Measurements from ENCODE around the gene A2M. TPM values are rescaled to one million over a fixed set of nuclear protein-coding genes. Genes with fewer than 3 reads are reported as not detected.

The A2M gene
- total RNA-seq, 3 donors from 2014 or later: 276 to 457 (median 281) TPM

DNA sequence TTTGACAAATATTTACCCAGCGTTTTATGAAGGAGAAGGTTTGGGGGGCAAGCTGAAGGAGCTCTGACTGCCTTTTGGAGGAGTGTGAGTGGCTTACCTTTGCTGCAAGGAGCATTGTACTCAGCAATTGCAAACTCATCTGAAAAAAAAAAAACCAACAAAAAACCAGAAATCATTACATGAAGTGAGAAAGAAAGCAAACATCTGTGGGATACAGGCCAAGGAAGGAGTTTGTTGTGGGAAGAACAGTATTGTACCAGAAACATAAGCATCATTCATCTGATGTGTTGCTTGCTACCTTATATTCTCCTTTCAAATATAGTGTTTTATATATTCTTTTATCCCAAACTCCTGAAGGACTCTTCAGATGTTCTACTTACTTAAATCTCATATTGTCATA lies 47.6 kb downstream of the A2M start:
- peaks cover 9% of the 10 kb centered on the region for H3K36me3 ChIP-seq

DNA sequence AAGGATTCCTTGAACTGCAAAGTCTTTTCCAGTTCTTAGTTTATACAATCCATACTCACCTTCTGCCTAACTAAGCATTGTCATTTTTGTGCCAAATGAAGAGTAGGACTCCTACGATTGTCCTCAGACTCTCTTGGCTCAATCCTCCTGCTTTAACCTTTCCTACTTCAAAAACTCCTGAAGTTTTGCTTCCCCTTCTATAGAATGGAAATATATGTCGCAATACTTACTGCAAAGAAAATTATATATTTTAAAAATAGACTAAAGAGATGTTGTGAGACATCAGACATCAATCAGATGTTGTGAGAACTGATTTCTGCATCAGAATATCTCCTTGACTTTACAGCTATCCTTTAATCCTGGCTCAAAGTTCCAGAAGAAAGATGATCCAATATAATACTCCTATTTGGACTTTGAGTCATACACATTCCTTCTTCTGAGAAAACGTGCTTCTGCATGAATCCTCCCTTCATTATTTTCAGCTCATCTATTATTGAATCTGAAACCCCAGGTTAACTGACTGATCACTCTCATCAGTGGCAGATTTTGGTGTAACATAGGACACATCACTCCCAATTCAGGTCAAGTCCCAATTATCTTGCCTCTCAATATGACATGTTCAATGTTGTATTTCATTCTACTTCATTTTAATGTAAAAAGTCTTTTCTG lies 48.8 kb downstream of the A2M start:
- Histone ChIP-seq H3K27me3 (no peaks in the 10 kb centered on the region), H3K27ac (no peak overlapping the region), H3K36me3 (no peaks in the 10 kb centered on the region), H3K4me3 (no peak overlapping the region), H3K4me1 (peaks cover 4 to 10% of the 10 kb centered on the region in 2 donors), H3K9me3 (no peaks in the 10 kb centered on the region)
- TF ChIP-seq, protein P1, sequence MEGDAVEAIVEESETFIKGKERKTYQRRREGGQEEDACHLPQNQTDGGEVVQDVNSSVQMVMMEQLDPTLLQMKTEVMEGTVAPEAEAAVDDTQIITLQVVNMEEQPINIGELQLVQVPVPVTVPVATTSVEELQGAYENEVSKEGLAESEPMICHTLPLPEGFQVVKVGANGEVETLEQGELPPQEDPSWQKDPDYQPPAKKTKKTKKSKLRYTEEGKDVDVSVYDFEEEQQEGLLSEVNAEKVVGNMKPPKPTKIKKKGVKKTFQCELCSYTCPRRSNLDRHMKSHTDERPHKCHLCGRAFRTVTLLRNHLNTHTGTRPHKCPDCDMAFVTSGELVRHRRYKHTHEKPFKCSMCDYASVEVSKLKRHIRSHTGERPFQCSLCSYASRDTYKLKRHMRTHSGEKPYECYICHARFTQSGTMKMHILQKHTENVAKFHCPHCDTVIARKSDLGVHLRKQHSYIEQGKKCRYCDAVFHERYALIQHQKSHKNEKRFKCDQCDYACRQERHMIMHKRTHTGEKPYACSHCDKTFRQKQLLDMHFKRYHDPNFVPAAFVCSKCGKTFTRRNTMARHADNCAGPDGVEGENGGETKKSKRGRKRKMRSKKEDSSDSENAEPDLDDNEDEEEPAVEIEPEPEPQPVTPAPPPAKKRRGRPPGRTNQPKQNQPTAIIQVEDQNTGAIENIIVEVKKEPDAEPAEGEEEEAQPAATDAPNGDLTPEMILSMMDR (IDR thresholded peaks at IDR 0.05): no peak
- TF ChIP-seq POLR2AphosphoS5 (IDR thresholded peaks at IDR 0.05) (no peak), POLR2A (IDR thresholded peaks at IDR 0.05) (no peak)
- no peak for DNase-seq (ENCODE audit: low spot score in 2 of 2)
- intact Hi-C loops (cut with DNase I; ENCODE audit: low total_unique reads): no loop called here

More for the DNA sequence above, 47.6 kb downstream of the A2M start:
- Histone ChIP-seq H3K9me3 (no peaks in the 10 kb centered on the region), H3K4me1 (peaks cover 4 to 10% of the 10 kb centered on the region in 2 donors), H3K27me3 (no peaks in the 10 kb centered on the region), H3K4me3 (no peak overlapping the region), H3K27ac (no peak overlapping the region)
- intact Hi-C loops (cut with DNase I; ENCODE audit: low total_unique reads): no loop called here
- TF ChIP-seq POLR2A (IDR thresholded peaks at IDR 0.05): no peak
- TF ChIP-seq POLR2AphosphoS5 (IDR thresholded peaks at IDR 0.05): no peak
- TF ChIP-seq, protein P1 (IDR thresholded peaks at IDR 0.05): no peak
- DNase-seq (ENCODE audit: low spot score in 2 of 2): no peak

- H3K9me3 ChIP-seq: no peaks in the 10 kb centered on the region
- no peaks in the 10 kb centered on the region for H3K36me3 ChIP-seq
- TF ChIP-seq POLR2A (IDR thresholded peaks at IDR 0.05) (no peak), POLR2AphosphoS5 (IDR thresholded peaks at IDR 0.05) (no peak)
- TF ChIP-seq, protein P1 (IDR thresholded peaks at IDR 0.05): no peak
- no peaks in the 10 kb centered on the region for H3K27me3 ChIP-seq
- no peak overlapping the region for H3K4me3 ChIP-seq
- intact Hi-C loops (cut with DNase I; ENCODE audit: low total_unique reads): no loop called here
- H3K4me1 ChIP-seq: peaks cover 4 to 10% of the 10 kb centered on the region in 2 donors
- DNase-seq (ENCODE audit: low spot score in 2 of 2): no peak
- peak overlapping the region in 1 of 2 donors; percentile 2 for H3K27ac ChIP-seq
Measured at GRCh38 chr12:9066183-9066623, 49.5 kb downstream of the A2M start.

DNA sequence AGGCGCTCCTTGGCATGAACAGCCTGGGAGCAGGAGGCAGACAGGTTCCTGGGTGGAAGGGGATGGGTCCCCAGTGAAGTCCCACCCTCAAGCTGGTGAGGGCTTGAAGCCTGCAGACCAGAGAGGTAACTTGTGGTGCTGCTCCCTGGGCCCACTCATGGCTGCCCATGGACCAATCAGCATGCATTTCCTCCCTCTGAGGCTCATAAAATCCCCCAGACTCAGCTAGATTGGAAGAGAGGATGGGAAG lies 50.2 kb downstream of the A2M start:
- Histone ChIP-seq H3K4me1 (peaks cover 4 to 10% of the 10 kb centered on the region in 2 donors), H3K27ac (peak overlapping the region; percentile 98 to 99), H3K4me3 (peak overlapping the region; percentile 84 to 95 (median 90)), H3K27me3 (no peaks in the 10 kb centered on the region), H3K9me3 (no peaks in the 10 kb centered on the region), H3K36me3 (no peaks in the 10 kb centered on the region)
- no peak for DNase-seq (ENCODE audit: low spot score in 2 of 2)
- TF ChIP-seq, protein P1 (IDR thresholded peaks at IDR 0.05): no peak
- TF ChIP-seq POLR2AphosphoS5 (IDR thresholded peaks at IDR 0.05) (no peak), POLR2A (IDR thresholded peaks at IDR 0.05) (no peak)
- intact Hi-C loops (cut with DNase I; ENCODE audit: low total_unique reads): no loop called here

DNA sequence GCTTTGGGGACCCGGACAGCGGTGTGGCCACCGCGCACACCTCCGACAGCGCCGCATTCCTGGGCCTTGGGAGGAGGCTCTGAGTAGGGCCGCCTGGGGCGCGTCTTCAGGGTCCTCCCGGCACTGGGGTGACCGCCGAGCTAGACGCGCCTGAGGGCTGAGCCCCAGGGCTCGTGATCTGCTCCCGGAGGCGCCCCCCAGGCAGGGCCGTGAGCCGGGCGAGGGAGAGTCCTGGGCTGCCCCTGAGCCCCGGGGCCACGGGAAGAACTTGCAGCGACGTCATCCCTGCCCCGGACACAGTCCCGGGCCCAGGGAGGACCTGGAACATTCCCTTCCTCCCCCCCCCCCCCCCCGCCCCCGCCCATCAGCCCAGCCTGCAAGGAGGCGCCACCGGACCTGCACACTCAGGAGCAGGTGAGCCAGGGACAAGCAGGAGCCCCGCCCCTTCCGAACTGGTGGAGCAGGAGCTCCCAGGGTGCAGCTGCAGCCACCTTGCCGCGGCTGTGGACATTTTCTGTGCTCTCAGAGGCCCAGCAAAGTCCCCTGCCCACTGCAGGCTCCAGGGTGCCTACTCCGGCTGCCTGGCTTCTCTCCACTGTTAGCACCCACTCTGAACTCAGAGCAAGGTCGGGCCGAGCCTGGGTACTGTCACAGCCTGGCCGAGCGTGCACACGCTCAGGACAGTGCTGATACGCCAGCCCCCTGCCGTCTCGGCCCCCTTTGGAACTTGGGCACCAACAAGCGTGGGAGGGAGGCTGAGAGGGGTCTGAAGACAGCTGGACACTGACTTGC lies 50.7 kb downstream of the A2M start:
- Histone ChIP-seq H3K4me3 (peak overlapping the region; percentile 84 to 95 (median 90)), H3K27ac (peak overlapping the region; percentile 98 to 99), H3K9me3 (no peaks in the 10 kb centered on the region), H3K4me1 (peaks cover 4 to 10% of the 10 kb centered on the region in 2 donors), H3K27me3 (no peaks in the 10 kb centered on the region), H3K36me3 (no peaks in the 10 kb centered on the region)
- DNase-seq (ENCODE audit: low spot score in 2 of 2): peak; percentile 84 to 94
- peak; percentile 76 to 92 (median 92) for TF ChIP-seq POLR2AphosphoS5 (IDR thresholded peaks at IDR 0.05)
- peak; percentile 85 for TF ChIP-seq POLR2A (IDR thresholded peaks at IDR 0.05)
- TF ChIP-seq, protein P1 (IDR thresholded peaks at IDR 0.05): no peak
- intact Hi-C loops (cut with DNase I; ENCODE audit: low total_unique reads): no loop called here
